Heart left ventricle (tissue), 13 donors: ENCODE results near the gene IRAG1.

Experiments
- POLR2A ChIP-seq, 2 donors: fragments of 450-650 bp; IDR thresholded peaks; one replicate each; pipeline ENCODE4 v1.6.1; 2017; ENCODE audit warnings: antibody characterized with exemption in 2 of 2, mild to moderate bottlenecking in 2 of 2, moderate library complexity in 2 of 2
- TF ChIP-seq, protein P1 (sequence below), 12 donors: fragments of 200-600 bp; sonication (generic) in 4 of 12; IDR thresholded peaks; one replicate each; pipeline versions ENCODE4 v1.5.0 to v1.8.0; 2018 to 2022; ENCODE audit warnings: antibody characterized with exemption in 12 of 12, mild to moderate bottlenecking in 5 of 12
- donor health status: ischemic (EF 13 %, LVEDD 7.1; RV severe dilation, severe dysfunction).
- donor health status: DM: no; HTN: yes; CAD: no.
- donor health status: DM: no; HTN: no; CAD: no.
- donor health status: ischemic (EF 25% LVEDD 6.9; RV normal size, moderate dysfunction).
- donor health status: ischemic (EF 25% LVEDD 5.7; RV mildly dilated, moderate dysfunction).
- donor health status: ischemic (EF 35%, LVEDD 5.7; RV mildly dilated, moderate dysfunction).
- donor health status: nonischemic (EF 11% LVEDD 7.7; RV severe dilation, severe dysfunction).
- donor health status: DM: yes; HTN: yes; CAD: no.
- donor health status: PGD.
- donor health status: ischemic (EF 29% LVEDD 5.4; RV normal size, mild dysfunction).
- donor health status: nonischemic (EF 23%, LVEDD 6.1; RV moderate dilation, normal function).

DNA sequence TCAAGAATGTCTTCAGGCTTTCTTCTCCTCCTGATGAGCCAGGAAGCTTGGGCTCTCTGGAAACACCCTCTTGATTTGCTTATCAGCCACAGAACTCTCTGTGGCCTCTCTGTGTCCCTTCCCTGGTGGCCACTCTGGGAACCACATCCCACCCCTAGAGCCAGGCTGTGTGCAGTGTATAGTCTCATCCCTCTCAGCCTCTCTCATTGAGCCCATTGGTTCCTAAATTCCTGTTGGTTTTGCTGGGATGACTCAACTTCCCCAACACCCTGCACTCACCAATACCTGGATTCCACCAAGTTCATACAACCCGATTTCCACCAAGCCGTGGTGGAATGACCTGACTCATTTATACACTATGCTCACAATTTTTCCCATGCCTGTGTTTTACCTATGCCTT is 5.2 kb downstream of the IRAG1 start:
- TF ChIP-seq, protein P1, sequence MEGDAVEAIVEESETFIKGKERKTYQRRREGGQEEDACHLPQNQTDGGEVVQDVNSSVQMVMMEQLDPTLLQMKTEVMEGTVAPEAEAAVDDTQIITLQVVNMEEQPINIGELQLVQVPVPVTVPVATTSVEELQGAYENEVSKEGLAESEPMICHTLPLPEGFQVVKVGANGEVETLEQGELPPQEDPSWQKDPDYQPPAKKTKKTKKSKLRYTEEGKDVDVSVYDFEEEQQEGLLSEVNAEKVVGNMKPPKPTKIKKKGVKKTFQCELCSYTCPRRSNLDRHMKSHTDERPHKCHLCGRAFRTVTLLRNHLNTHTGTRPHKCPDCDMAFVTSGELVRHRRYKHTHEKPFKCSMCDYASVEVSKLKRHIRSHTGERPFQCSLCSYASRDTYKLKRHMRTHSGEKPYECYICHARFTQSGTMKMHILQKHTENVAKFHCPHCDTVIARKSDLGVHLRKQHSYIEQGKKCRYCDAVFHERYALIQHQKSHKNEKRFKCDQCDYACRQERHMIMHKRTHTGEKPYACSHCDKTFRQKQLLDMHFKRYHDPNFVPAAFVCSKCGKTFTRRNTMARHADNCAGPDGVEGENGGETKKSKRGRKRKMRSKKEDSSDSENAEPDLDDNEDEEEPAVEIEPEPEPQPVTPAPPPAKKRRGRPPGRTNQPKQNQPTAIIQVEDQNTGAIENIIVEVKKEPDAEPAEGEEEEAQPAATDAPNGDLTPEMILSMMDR (IDR thresholded peaks at IDR 0.05) = peak in 4 of 12 donors; percentile 7 to 19 (median 10)
- TF ChIP-seq POLR2A (IDR thresholded peaks at IDR 0.05) = no peak
